ENCODE data around the gene BLACAT1.
"Not testable (repeated sequence)": the region's sequence is repeated elsewhere in the genome, so short reads cannot be mapped to it uniquely, and the experiment has no call there.

Gene BLACAT1

GRCh38 chr1:205438213-205439158 is 17.4 kb downstream of the BLACAT1 start:
- DNase-seq = no peak

- no peak for DNase-seq
Measured at GRCh38 chr1:205437570-205437969, 18.3 kb downstream of the BLACAT1 start.

- DNase-seq = no peak
Measured at GRCh38 chr1:205436776-205437410, 19.0 kb downstream of the BLACAT1 start.

- DNase-seq = no peak
Measured at GRCh38 chr1:205435578-205436573, 20.0 kb downstream of the BLACAT1 start.

GRCh38 chr1:205434738-205435137 is 21.1 kb downstream of the BLACAT1 start:
- DNase-seq = no peak

- not testable (repeated sequence) for DNase-seq
Measured at GRCh38 chr1:205432692-205433091, 23.2 kb downstream of the BLACAT1 start.

GRCh38 chr1:205432116-205432515 is 23.7 kb downstream of the BLACAT1 start:
- DNase-seq = no peak

- peak in 3 of 4 experiments; percentile 31 to 36 (median 36) for DNase-seq
Measured at GRCh38 chr1:205430696-205431305, 25.0 kb downstream of the BLACAT1 start.

- DNase-seq = no peak
Measured at GRCh38 chr1:205429762-205430695, 25.8 kb downstream of the BLACAT1 start.

- no peak for DNase-seq
Measured at GRCh38 chr1:205424901-205425600, 30.8 kb downstream of the BLACAT1 start.

GRCh38 chr1:205423814-205424399 is 31.9 kb downstream of the BLACAT1 start:
- no peak for DNase-seq

- no peak for DNase-seq
Measured at GRCh38 chr1:205422993-205423642, 32.7 kb downstream of the BLACAT1 start.

- no peak for DNase-seq
Measured at GRCh38 chr1:205421798-205422197, 34.0 kb downstream of the BLACAT1 start, which contains the start of gene LEMD1. Gene LEMD1, minus strand, starts transcription at chr1:205422056. Its CDS starts 1,520 bp downstream, at chr1:205420536.

- DNase-seq = no peak
Measured at GRCh38 chr1:205420938-205421337, 34.9 kb downstream of the BLACAT1 start.

GRCh38 chr1:205417870-205418635 is 37.8 kb downstream of the BLACAT1 start:
- DNase-seq = no peak

GRCh38 chr1:205416322-205416721 is 39.5 kb downstream of the BLACAT1 start:
- DNase-seq = no peak

GRCh38 chr1:205410581-205411298 is 45.1 kb downstream of the BLACAT1 start:
- no peak for DNase-seq

- DNase-seq = no peak
Measured at GRCh38 chr1:205407970-205408369, 47.9 kb downstream of the BLACAT1 start.

Measured in activated CD4-positive, CD25-positive, alpha-beta regulatory T cell (primary cell).